HEK293 (cell line): ENCODE measurements around the gene PKLR.

Source experiments
- CTCF ChIA-PET: fragments of 350-600 bp; formaldehyde crosslinking; extraction: SDS; loops from one replicate; lab custom pipeline; 2021; ENCODE audit warnings: antibody characterized with exemption; lab: Yijun Ruan, JAX
- POLR2A ChIA-PET: fragments of 300-600 bp; formaldehyde crosslinking; extraction: SDS; loops from one replicate; lab custom pipeline; 2020; ENCODE audit warnings: antibody characterized with exemption, inconsistent platforms; lab: Yijun Ruan, JAX
- H3K27ac ChIP-seq: fragments of 200-500 bp; sonication (Bioruptor generic); 2 replicates; pipeline ENCODE4 v1.5.1; 2014; ENCODE audit warnings: low read depth, low read length, control low read depth, inconsistent platforms; ENCODE audit errors: extremely low read depth
- H3K36me3 ChIP-seq, 2 experiments: fragments of 200-500 bp in 1 of 2; sonication (Bioruptor generic) in 1 of 2; 1 replicate in 1 of 2; 2 replicates in 1 of 2; pipeline ENCODE4 v1.5.1; 2014 to 2017; ENCODE audit warnings: inconsistent platforms in 2 of 2, low read length in 2 of 2; ENCODE audit not compliant: control insufficient read depth in 2 of 2, insufficient read depth in 1 of 2
- H3K4me1 ChIP-seq: fragments of 200-500 bp; sonication (Bioruptor generic); 2 replicates; pipeline ENCODE4 v1.5.1; 2014; ENCODE audit warnings: mild to moderate bottlenecking, low read length, inconsistent platforms; ENCODE audit not compliant: control insufficient read depth, insufficient read depth
- H3K4me3 ChIP-seq: 2 replicates; pipeline ENCODE4 v1.5.1; 2011; ENCODE audit warnings: low read depth, mild to moderate bottlenecking, control low read depth, low read length, moderate library complexity
- H3K9me3 ChIP-seq: fragments of 200-500 bp; sonication (Bioruptor generic); 2 replicates; pipeline ENCODE4 v1.5.1; 2014; ENCODE audit warnings: low read depth, low read length, inconsistent platforms; ENCODE audit not compliant: control insufficient read depth, insufficient read depth
- BCL11B ChIP-seq: fragments of 450-650 bp; formaldehyde crosslinking; IDR thresholded peaks from 2 replicates; pipeline ENCODE4 v1.5.1; 2016; ENCODE audit warnings: low read depth, missing biosample characterization, missing genetic modification characterization
- CTCF ChIP-seq: fragments of 450-650 bp; formaldehyde crosslinking; IDR thresholded peaks from 2 replicates; pipeline ENCODE4 v1.5.1; 2016; ENCODE audit warnings: missing biosample characterization, missing genetic modification characterization
- GLIS2 ChIP-seq: fragments of 450-650 bp; formaldehyde crosslinking; IDR thresholded peaks from 2 replicates; pipeline ENCODE4 v1.5.1; 2016; ENCODE audit warnings: missing biosample characterization, missing genetic modification characterization
- KLF1 ChIP-seq: fragments of 450-650 bp; formaldehyde crosslinking; IDR thresholded peaks from 2 replicates; pipeline ENCODE4 v1.5.1; 2016; ENCODE audit warnings: missing biosample characterization, missing genetic modification characterization
- MEIS1 ChIP-seq: sonication (generic); formaldehyde crosslinking; IDR thresholded peaks from 2 replicates; pipeline ENCODE4 v1.8.1; 2022; ENCODE audit warnings: missing genetic modification reagents, mild to moderate bottlenecking, borderline replicate concordance
- REST ChIP-seq: fragments of 450-650 bp; formaldehyde crosslinking; IDR thresholded peaks from 2 replicates; pipeline ENCODE4 v1.5.1; 2016; ENCODE audit warnings: missing biosample characterization, missing genetic modification characterization
- SALL2 ChIP-seq: fragments of 450-650 bp; formaldehyde crosslinking; IDR thresholded peaks from 2 replicates; pipeline ENCODE4 v1.5.0; 2017; ENCODE audit warnings: missing biosample characterization, mild to moderate bottlenecking, missing genetic modification characterization, borderline replicate concordance
- SCRT2 ChIP-seq: fragments of 450-650 bp; formaldehyde crosslinking; IDR thresholded peaks from 2 replicates; pipeline ENCODE4 v1.5.1; 2016; ENCODE audit warnings: missing biosample characterization, missing genetic modification characterization
- SP3 ChIP-seq: fragments of 450-650 bp; formaldehyde crosslinking; IDR thresholded peaks from 2 replicates; pipeline ENCODE4 v1.5.1; 2016; ENCODE audit warnings: missing biosample characterization, missing genetic modification characterization
- ZBTB17 ChIP-seq: fragments of 450-650 bp; formaldehyde crosslinking; IDR thresholded peaks from 2 replicates; pipeline ENCODE4 v1.5.1; 2016; ENCODE audit warnings: missing biosample characterization, missing genetic modification characterization
- ZFHX2 ChIP-seq: fragments of 450-650 bp; formaldehyde crosslinking; conservative IDR thresholded peaks from 2 replicates; pipeline ENCODE4 v1.5.1; 2016; ENCODE audit warnings: missing biosample characterization, missing genetic modification characterization
- ZNF146 ChIP-seq: fragments of 450-650 bp; formaldehyde crosslinking; IDR thresholded peaks from 2 replicates; pipeline ENCODE4 v1.5.1; 2016; ENCODE audit warnings: missing biosample characterization, missing genetic modification characterization
- ZNF16 ChIP-seq: fragments of 450-650 bp; formaldehyde crosslinking; IDR thresholded peaks from 2 replicates; pipeline ENCODE4 v1.5.1; 2016; ENCODE audit warnings: low read depth, missing biosample characterization, missing genetic modification characterization
- ZNF18 ChIP-seq: fragments of 450-650 bp; formaldehyde crosslinking; IDR thresholded peaks from 2 replicates; pipeline ENCODE4 v1.5.1; 2016; ENCODE audit warnings: missing biosample characterization, missing genetic modification characterization
- ZNF24 ChIP-seq: fragments of 450-650 bp; formaldehyde crosslinking; IDR thresholded peaks from 2 replicates; pipeline ENCODE4 v1.5.1; 2016; ENCODE audit warnings: missing biosample characterization, missing genetic modification characterization
- ZNF645 ChIP-seq: fragments of 450-650 bp; formaldehyde crosslinking; IDR thresholded peaks from 2 replicates; pipeline ENCODE4; 2016; ENCODE audit warnings: missing biosample characterization, missing genetic modification characterization
- ZNF654 ChIP-seq: fragments of 450-650 bp; formaldehyde crosslinking; IDR thresholded peaks from 2 replicates; pipeline ENCODE4 v1.5.1; 2016; ENCODE audit warnings: low read depth, missing biosample characterization, missing genetic modification characterization
- ZNF747 ChIP-seq: fragments of 450-650 bp; formaldehyde crosslinking; IDR thresholded peaks from 2 replicates; pipeline ENCODE4 v1.5.1; 2016; ENCODE audit warnings: missing biosample characterization, missing genetic modification characterization
- ZSCAN18 ChIP-seq: fragments of 450-650 bp; formaldehyde crosslinking; IDR thresholded peaks from 2 replicates; pipeline ENCODE4 v1.5.1; 2016; ENCODE audit warnings: missing biosample characterization, missing genetic modification characterization
- ZSCAN23 ChIP-seq: fragments of 450-650 bp; formaldehyde crosslinking; IDR thresholded peaks from 2 replicates; pipeline ENCODE4 v1.5.1; 2016; ENCODE audit warnings: missing biosample characterization, missing genetic modification characterization
- TF ChIP-seq, protein P1 (sequence below): fragments of 450-650 bp; formaldehyde crosslinking; IDR thresholded peaks from 2 replicates; pipeline ENCODE4 v1.5.1; 2016; ENCODE audit warnings: missing biosample characterization, missing genetic modification characterization
- TF ChIP-seq, protein P2 (sequence below): fragments of 450-650 bp; formaldehyde crosslinking; IDR thresholded peaks from 2 replicates; pipeline ENCODE4 v1.5.1; 2016; ENCODE audit warnings: missing biosample characterization, missing genetic modification characterization

PKLR gene

DNA sequence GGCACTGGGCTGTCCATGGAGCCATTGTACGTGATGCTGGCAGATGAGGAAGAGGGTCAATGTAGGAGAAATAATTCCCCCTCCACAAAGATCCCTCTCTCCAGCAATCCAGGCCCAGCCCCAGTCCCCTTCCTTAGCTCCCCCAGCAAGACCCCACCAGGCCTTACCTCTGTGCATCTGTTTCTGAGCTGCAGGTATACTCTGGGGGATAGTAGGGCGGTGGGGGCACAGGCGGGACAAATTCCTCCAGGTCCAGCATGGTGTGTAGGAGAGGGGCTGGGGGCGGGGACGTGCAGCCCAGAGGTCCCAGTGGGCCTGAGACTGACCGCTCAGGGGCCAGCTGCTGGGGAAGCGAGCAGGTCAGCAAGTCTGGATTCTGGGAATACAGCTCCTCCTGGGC lies 49.7 kb downstream of the PKLR start:
- Histone ChIP-seq H3K27ac (peak overlapping the region; percentile 8; the same call in 1 of the 2 replicates), H3K36me3 (peaks cover 12 to 60% of the 10 kb centered on the region in 2 experiments; a peak in 2 of 3 replicates), H3K4me3 (no peak overlapping the region), H3K4me1 (no peaks in the 10 kb centered on the region), H3K9me3 (no peaks in the 10 kb centered on the region)
- CTCF ChIA-PET = interaction anchor here (0.5 to 4.9 kb wide), 37 partner anchors 9 to 814 kb away, joined by 3 to 91 read pairs (median 6); partner anchors contain the start of genes CLK2, FDPS, HCN3 and KRTCAP2
- POLR2A ChIA-PET = interaction anchor here (0.7 to 4.3 kb wide), 11 partner anchors 10 to 478 kb away, joined by 3 to 26 read pairs (median 4); partner anchors contain the start of genes ASH1L, CLK2, FDPS and SCAMP3
- no peak for TF ChIP-seq SCRT2 (tag by site-specific recombination)
- TF ChIP-seq ZSCAN18 = no peak
- TF ChIP-seq, protein P1, sequence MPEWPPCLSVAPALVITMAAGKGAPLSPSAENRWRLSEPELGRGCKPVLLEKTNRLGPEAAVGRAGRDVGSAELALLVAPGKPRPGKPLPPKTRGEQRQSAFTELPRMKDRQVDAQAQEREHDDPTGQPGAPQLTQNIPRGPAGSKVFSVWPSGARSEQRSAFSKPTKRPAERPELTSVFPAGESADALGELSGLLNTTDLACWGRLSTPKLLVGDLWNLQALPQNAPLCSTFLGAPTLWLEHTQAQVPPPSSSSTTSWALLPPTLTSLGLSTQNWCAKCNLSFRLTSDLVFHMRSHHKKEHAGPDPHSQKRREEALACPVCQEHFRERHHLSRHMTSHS = no peak
- no peak for TF ChIP-seq ZNF747 (tag by site-specific recombination)
- no peak for TF ChIP-seq SP3
- no peak for TF ChIP-seq ZFHX2 (tag by site-specific recombination)
- TF ChIP-seq ZNF645 (tag by site-specific recombination) = no peak
- TF ChIP-seq REST (tag by site-specific recombination) = no peak
- no peak for TF ChIP-seq ZNF18
- no peak for TF ChIP-seq ZNF24 (tag by site-specific recombination)
- TF ChIP-seq BCL11B (tag by site-specific recombination) = no peak
- no peak for TF ChIP-seq SALL2 (tag by site-specific recombination)
- TF ChIP-seq ZNF146 = no peak

DNA sequence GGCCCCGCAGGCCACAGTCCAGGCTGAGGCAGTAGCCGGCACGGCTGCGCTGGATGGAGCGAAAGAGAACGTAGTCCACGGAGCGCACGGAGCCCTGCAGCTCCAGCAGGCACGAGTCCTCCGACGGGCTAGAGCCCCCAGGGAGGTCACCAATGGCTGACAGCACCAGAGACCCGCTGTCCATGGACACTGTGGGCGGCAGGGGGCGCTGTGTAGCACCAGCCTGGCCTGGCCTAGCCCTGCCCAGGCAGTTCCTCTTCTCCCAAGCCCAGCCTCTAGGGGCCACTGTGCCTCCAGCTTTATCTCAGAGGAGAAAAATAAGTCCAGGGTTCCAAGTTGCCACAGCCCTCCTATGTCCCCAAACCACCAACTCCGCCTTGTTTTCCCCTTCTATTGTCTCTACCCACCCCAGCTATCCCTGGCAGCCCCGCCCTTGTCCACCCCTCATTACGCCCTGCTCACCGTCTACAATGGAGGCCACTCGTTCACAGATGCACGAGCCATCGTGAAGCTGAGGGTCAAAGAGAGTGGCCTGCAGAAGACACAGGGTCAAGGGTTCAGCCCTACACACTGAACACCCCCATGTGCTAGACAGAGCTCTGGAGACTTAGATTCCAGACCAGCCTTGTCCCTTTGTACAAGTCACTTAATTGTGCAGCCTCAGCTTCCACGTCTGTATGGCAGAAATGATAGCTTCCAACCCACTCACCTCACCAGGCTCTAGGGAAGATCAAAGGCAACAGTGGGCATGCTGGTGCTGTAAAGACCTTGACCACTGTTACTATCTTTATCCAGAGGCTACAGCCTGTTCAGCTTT lies 50.4 kb downstream of the PKLR start:
- Histone ChIP-seq H3K4me1 (no peaks in the 10 kb centered on the region), H3K27ac (peak overlapping the region; percentile 8), H3K4me3 (no peak overlapping the region), H3K36me3 (peaks cover 13 to 53% of the 10 kb centered on the region in 2 experiments; a peak in 2 of 3 replicates), H3K9me3 (no peaks in the 10 kb centered on the region)
- ChIA-PET CTCF (interaction anchor here (0.5 to 4.9 kb wide), 65 partner anchors 9 to 1040 kb away, joined by 3 to 91 read pairs (median 4); partner anchors contain the start of genes CLK2, FDPS, HCN3 and KRTCAP2), POLR2A (interaction anchor here (0.7 to 4.3 kb wide), 13 partner anchors 11 to 478 kb away, joined by 3 to 26 read pairs (median 4); partner anchors contain the start of genes ASH1L, CLK2, FDPS and HCN3)
- TF ChIP-seq KLF1 (tag by site-specific recombination) = peak; percentile 85
- peak; percentile 93 for TF ChIP-seq ZNF654 (tag by site-specific recombination)
- TF ChIP-seq GLIS2 (tag by site-specific recombination) = peak; percentile 84
- TF ChIP-seq, protein P2, sequence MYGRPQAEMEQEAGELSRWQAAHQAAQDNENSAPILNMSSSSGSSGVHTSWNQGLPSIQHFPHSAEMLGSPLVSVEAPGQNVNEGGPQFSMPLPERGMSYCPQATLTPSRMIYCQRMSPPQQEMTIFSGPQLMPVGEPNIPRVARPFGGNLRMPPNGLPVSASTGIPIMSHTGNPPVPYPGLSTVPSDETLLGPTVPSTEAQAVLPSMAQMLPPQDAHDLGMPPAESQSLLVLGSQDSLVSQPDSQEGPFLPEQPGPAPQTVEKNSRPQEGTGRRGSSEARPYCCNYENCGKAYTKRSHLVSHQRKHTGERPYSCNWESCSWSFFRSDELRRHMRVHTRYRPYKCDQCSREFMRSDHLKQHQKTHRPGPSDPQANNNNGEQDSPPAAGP = peak; percentile 80
- peak; percentile 99 for TF ChIP-seq CTCF
- no peak for TF ChIP-seq MEIS1 (CRISPR knock-in tag)
- TF ChIP-seq ZBTB17 (tag by site-specific recombination) = peak; percentile 64; the same call in 1 of the 2 replicates
- no peak for TF ChIP-seq ZNF16 (tag by site-specific recombination)
- peak; percentile 35; the same call in 1 of the 2 replicates for TF ChIP-seq ZSCAN23 (tag by site-specific recombination)
